ENCODE measurements around the gene ADARB2.

- TF ChIP-seq, protein P1, sequence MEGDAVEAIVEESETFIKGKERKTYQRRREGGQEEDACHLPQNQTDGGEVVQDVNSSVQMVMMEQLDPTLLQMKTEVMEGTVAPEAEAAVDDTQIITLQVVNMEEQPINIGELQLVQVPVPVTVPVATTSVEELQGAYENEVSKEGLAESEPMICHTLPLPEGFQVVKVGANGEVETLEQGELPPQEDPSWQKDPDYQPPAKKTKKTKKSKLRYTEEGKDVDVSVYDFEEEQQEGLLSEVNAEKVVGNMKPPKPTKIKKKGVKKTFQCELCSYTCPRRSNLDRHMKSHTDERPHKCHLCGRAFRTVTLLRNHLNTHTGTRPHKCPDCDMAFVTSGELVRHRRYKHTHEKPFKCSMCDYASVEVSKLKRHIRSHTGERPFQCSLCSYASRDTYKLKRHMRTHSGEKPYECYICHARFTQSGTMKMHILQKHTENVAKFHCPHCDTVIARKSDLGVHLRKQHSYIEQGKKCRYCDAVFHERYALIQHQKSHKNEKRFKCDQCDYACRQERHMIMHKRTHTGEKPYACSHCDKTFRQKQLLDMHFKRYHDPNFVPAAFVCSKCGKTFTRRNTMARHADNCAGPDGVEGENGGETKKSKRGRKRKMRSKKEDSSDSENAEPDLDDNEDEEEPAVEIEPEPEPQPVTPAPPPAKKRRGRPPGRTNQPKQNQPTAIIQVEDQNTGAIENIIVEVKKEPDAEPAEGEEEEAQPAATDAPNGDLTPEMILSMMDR (IDR thresholded peaks at IDR 0.05), result no peak
- TF ChIP-seq POLR2A (IDR thresholded peaks at IDR 0.05), result no peak
Observed at GRCh38 chr10:1406132-1406966, 331.0 kb downstream of the ADARB2 start.

Measured in testis (tissue), 2 donors.